NT2/D1 (cell line): ENCODE data around the gene FAM227B.

Experiments
- DNase-seq: peaks from one replicate; pipeline ENCODE4 v3.0.0-alpha.2; 2011; ENCODE audit warnings: low read depth, low spot score
- H3K27me3 ChIP-seq: 2 replicates; pipeline ENCODE4 v1.6.0; 2011; ENCODE audit warnings: mild to moderate bottlenecking; ENCODE audit not compliant: insufficient read length, insufficient read depth
- H3K36me3 ChIP-seq: 2 replicates; pipeline ENCODE4 v1.6.1; 2011; ENCODE audit warnings: mild to moderate bottlenecking, low read length, mixed read lengths; ENCODE audit not compliant: insufficient read depth, insufficient read length
- H3K4me1 ChIP-seq: 2 replicates; pipeline ENCODE4 v1.5.1; 2011; ENCODE audit not compliant: insufficient read depth, insufficient read length
- H3K4me3 ChIP-seq: 2 replicates; pipeline ENCODE4 v1.5.1; 2011; ENCODE audit warnings: low read depth; ENCODE audit not compliant: insufficient read length
- H3K9ac ChIP-seq: 2 replicates; pipeline ENCODE4 v1.6.0; 2011; ENCODE audit warnings: low read depth; ENCODE audit not compliant: insufficient read length
- H3K9me3 ChIP-seq: 2 replicates; pipeline ENCODE4 v1.5.1; 2011; ENCODE audit warnings: mild to moderate bottlenecking, low read length; ENCODE audit not compliant: insufficient read depth
- SUZ12 ChIP-seq: IDR thresholded peaks from 2 replicates; pipeline ENCODE4 v1.6.1; 2011; ENCODE audit not compliant: insufficient read length, insufficient read depth; ENCODE audit errors: extremely low read depth
- YY1 ChIP-seq: IDR thresholded peaks from 2 replicates; pipeline ENCODE4 v1.6.1; 2011; ENCODE audit not compliant: insufficient read length, insufficient read depth
- ZNF274 ChIP-seq: IDR thresholded peaks from 2 replicates; pipeline ENCODE4 v1.6.1; 2011; ENCODE audit warnings: mild to moderate bottlenecking, low read depth, low read length

The FAM227B gene

DNA sequence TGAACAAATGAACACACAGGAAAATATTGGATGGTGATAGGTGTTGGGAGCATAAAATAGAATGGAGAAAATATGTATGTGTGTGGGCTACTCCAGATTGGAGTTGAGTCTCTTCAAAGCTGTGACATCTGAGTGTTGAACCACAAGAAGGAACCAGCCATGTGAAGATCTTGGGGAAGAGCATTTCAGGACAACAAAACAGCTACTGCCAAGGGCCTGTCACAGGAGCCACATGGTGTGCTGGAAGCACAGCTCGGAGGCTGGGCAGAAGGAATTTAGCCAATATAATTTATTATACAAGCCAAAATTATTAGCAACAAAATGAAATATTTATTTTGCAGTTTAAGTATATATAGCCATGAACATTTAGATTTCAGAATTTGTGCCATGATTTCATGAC, 305.9 kb downstream of the FAM227B start:
- H3K4me3 ChIP-seq, result no peak overlapping the region
- no peaks in the 10 kb centered on the region for H3K9me3 ChIP-seq
- H3K27me3 ChIP-seq, result no peaks in the 10 kb centered on the region
- no peak for DNase-seq
- no peak for TF ChIP-seq YY1
- TF ChIP-seq SUZ12, result no peak
- TF ChIP-seq ZNF274, result no peak
- no peak overlapping the region for H3K9ac ChIP-seq
- H3K36me3 ChIP-seq, result peaks cover 4% of the 10 kb centered on the region
- H3K4me1 ChIP-seq, result no peaks in the 10 kb centered on the region

DNA sequence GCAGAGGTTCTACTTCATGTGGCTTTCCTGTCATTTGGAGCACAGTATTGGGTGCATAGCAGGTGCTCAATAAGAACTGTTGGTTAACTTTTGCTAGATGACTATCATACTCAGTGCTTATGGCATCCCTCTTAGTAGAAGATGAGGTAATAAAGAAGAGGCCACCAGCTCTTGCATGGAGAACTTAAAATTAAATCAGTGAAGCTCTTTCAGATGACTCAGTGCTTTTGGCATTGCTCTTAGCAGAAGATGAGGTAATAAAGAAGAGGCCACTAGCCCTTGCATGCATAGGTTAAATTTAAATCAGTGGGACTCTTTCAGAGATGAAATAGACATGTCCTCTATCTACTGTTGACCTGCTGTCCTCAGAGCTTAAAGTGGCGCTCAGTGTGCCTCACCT, 307.0 kb downstream of the FAM227B start:
- TF ChIP-seq YY1 (no peak), SUZ12 (no peak), ZNF274 (no peak)
- no peaks in the 10 kb centered on the region for H3K4me1 ChIP-seq
- H3K4me3 ChIP-seq, result no peak overlapping the region
- DNase-seq, result no peak
- no peaks in the 10 kb centered on the region for H3K9me3 ChIP-seq
- H3K9ac ChIP-seq, result no peak overlapping the region
- H3K27me3 ChIP-seq, result no peaks in the 10 kb centered on the region
- H3K36me3 ChIP-seq, result no peaks in the 10 kb centered on the region

DNA sequence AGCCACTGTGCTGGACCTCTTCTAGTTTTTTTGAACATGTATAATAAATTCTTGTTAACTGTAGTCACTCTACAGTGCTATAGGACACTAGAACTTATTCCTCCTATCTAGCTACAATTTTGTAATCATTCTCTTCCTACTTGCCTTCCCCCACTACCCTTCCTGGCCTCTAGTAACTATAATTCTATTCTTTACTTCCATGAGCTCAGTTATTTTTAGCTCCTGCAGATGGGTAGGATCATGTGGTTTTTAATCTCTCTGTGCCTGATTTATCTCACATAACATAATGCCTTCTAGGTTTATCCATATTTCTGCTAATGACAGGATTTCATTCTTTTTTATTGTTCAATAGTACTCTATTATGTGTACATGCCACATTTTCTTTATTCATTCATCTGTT, 310.7 kb downstream of the FAM227B start:
- Histone ChIP-seq H3K9me3 (no peaks in the 10 kb centered on the region), H3K27me3 (no peaks in the 10 kb centered on the region), H3K4me3 (no peak overlapping the region)

DNA sequence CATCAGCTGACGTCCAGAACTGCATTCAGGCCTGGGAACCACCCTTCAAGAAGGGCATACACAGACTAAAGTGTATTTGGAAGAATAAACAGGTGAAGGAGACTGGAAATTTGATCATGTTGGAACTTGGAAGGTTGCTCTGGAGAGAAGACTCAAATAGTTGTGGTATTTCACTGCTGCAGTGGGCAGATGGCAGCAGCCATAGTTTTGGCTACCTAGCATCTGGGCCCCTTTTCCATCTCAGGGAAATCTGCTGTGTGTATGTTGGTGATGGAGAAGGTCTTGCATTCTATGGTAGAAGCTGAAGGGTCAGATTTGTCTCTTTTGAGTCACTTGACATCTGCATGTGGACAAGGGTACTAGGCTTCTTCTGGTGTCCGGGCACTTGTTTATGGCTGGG, 311.9 kb downstream of the FAM227B start:
- DNase-seq, result no peak
- Histone ChIP-seq H3K4me3 (no peak overlapping the region), H3K4me1 (no peaks in the 10 kb centered on the region), H3K27me3 (no peaks in the 10 kb centered on the region), H3K9me3 (no peaks in the 10 kb centered on the region), H3K9ac (no peak overlapping the region), H3K36me3 (peaks cover 5% of the 10 kb centered on the region)
- TF ChIP-seq ZNF274, result no peak
- no peak for TF ChIP-seq YY1
- TF ChIP-seq SUZ12, result no peak

More for the DNA sequence above, 310.7 kb downstream of the FAM227B start:
- H3K9ac ChIP-seq, result no peak overlapping the region
- H3K4me1 ChIP-seq, result no peaks in the 10 kb centered on the region
- no peak for DNase-seq
- no peaks in the 10 kb centered on the region for H3K36me3 ChIP-seq
- no peak for TF ChIP-seq YY1
- no peak for TF ChIP-seq ZNF274
- no peak for TF ChIP-seq SUZ12

DNA sequence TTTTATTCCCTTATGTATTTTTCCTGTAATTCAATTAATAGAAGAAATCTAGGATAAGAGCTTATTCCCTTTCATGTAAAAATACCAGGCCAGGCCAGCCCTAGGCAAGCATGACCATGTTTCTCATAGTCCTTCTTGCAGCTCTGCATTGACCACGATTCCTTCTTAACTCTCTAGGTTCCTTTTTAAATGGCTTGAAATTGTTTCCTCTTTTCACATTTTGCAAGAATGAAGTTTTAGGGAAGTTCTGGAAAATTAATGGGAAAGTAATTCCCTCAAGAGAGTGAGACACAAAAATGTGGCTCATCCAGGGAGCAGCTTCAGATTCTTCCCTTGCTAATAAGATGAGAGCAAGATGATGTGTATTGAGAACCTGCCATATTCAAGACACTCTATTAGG, 314.1 kb downstream of the FAM227B start:
- Histone ChIP-seq H3K27me3 (no peaks in the 10 kb centered on the region), H3K9ac (no peak overlapping the region), H3K4me1 (no peaks in the 10 kb centered on the region), H3K36me3 (peaks cover 5% of the 10 kb centered on the region), H3K4me3 (no peak overlapping the region), H3K9me3 (no peaks in the 10 kb centered on the region)
- TF ChIP-seq SUZ12, result no peak
- no peak for TF ChIP-seq YY1
- no peak for TF ChIP-seq ZNF274
- DNase-seq, result no peak

DNA sequence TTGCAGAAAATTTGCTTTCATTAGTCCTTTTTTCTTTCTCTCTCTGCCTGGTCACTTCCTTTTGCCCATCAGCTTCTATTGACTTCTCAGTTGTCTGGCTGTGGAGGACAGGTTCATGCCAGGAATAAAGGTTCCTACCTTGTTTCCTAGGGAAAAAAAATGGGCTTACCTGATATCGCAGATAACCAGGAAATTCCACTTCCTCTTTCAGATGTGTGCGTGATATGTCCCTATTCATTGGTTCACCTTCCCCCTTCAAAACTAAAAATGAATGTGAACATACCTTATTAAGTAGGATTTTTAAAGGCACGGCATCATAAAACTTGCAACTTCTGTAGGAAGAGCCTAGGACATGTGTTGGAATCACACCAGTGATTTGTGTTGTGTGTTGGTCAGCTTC, 317.6 kb downstream of the FAM227B start:
- H3K4me3 ChIP-seq, result no peak overlapping the region
- TF ChIP-seq SUZ12 (no peak), YY1 (no peak), ZNF274 (no peak)
- H3K36me3 ChIP-seq, result peaks cover 5% of the 10 kb centered on the region
- H3K9me3 ChIP-seq, result no peaks in the 10 kb centered on the region
- DNase-seq, result no peak
- no peak overlapping the region for H3K9ac ChIP-seq
- no peaks in the 10 kb centered on the region for H3K4me1 ChIP-seq
- H3K27me3 ChIP-seq, result no peaks in the 10 kb centered on the region

DNA sequence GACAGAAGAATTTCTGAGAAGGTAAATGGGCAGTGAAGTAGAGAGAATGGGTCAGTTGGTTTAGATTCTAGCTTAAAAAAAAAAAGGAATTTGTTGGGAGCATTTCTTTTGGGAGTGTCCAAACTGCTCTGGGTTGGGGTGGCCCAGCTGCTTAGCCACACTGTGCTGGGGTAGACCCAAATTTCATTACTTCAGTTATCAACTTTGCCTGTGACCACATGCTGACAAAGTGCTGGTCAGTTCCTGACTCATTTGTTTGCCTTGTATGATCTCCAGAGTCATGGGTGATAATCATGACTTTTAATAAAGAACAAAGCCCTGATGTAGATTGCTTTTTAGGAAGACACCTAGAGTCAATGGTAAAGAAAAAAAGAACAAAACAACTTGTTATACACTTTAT, 319.1 kb downstream of the FAM227B start:
- no peak overlapping the region for H3K4me3 ChIP-seq
- H3K4me1 ChIP-seq, result no peaks in the 10 kb centered on the region
- peaks cover 5% of the 10 kb centered on the region for H3K36me3 ChIP-seq
- DNase-seq, result no peak
- H3K27me3 ChIP-seq, result no peaks in the 10 kb centered on the region
- H3K9me3 ChIP-seq, result no peaks in the 10 kb centered on the region
- no peak overlapping the region for H3K9ac ChIP-seq
- TF ChIP-seq SUZ12, result no peak

DNA sequence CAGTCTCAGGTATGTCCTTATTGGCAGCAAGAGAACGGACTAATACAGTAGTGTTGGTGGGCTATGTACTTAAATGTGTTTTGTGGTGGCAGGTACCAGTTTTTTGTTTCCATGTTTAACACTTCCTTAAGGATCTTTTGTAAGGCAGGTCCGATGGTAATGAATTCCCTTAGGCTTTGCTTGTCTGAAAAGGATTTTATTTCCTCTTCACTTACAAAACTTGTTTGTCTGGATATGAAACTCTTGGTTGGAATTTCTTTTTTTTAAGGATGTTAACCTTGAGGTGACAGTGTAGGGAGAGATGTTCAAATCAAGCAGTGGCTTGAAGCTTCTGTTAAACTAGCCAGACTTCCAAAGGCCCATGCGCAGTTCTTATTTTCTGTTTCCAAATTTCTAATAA, 319.8 kb downstream of the FAM227B start:
- Histone ChIP-seq H3K9me3 (no peaks in the 10 kb centered on the region), H3K9ac (no peak overlapping the region), H3K36me3 (peaks cover 5% of the 10 kb centered on the region), H3K4me1 (no peaks in the 10 kb centered on the region), H3K27me3 (no peaks in the 10 kb centered on the region), H3K4me3 (no peak overlapping the region)
- TF ChIP-seq YY1 (no peak), SUZ12 (no peak), ZNF274 (no peak)
- no peak for DNase-seq
